Measurements from ENCODE around the gene DRAP1.
A peak's percentile ranks its signal among the peaks of the same experiment; 100 is the strongest.

The DRAP1 gene

DNA sequence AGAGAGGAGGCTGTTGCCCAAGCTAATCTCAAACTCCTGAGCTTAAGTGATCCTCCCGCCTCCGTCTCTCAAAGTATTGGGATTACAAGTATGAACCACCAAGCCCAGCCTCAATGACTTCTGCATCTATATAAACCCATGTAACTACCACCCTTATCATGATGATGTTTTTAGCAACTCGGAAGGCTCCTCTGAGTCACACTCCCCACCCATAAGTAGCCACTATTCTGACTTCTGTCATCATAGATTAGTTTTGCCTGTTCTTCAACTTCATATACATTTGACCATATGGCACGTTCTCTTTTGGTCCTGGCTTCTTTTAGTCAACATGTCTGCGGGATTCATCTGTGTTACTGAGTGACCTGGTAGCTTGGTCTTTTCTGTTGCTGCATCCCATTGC, 12.6 kb upstream of the DRAP1 start:
- DNase-seq, result no peak

DNA sequence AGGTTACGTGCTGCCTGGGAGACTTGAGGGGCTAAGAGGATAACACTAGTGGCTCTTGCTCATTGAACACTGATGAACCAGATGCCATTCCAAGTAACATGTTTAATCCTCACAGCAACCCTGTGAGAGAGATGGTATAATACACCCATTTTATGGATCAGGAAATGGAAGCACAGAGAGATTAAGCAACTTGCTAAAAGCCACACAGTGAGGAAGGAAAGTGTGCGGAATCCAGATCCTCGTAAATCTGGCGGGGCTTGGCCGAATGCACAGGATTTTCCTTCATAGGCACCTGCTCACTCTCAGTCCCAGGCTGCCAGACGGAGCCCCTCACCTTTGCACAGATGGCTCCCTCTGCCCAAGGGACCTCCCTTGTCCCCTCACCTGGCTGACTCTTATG, 11.3 kb upstream of the DRAP1 start:
- no peak for DNase-seq

DNA sequence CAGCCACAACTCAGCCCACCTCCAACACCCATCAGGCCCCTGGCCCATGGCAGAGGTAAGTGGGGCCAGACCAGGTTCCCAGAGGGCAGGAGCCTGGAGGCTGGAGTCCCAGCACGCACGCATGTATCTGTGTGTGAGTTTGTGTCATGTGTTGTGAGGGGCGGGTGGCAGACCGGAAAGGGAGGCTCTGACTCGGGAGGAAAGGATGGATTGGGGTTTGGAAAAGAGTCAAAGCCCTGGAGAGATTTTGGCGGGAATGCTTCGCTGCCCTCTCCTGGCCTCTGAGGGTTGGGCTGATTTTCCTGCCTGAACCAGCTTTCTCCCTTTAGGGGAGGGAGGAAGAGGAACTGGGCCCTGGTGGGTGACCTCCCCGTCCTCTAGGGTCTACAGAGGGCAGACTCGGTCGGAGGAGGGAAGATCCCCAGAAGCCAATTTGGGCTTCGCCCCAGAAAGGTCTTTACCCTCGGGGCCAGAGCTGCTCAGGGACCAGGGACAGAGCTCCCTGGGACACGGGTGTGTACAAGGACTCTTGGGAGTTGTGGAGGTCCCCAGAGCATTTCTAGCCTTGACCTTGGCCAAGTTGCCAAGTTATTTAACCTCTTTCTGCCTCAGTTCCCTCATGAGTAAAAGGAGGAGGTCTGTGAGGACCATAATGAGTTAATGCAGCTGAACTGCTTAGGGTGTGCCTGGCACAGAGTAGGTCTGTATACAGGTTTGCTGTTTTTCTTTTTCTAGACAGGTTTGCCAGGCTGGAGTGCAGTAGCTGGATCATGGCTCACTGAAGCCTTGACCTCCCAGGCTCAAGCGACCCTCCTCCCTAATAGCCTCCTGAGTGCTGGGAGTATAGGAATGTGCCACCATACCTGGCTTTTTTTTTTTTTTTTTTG, 7.3 kb upstream of the DRAP1 start:
- no peak for DNase-seq

DNA sequence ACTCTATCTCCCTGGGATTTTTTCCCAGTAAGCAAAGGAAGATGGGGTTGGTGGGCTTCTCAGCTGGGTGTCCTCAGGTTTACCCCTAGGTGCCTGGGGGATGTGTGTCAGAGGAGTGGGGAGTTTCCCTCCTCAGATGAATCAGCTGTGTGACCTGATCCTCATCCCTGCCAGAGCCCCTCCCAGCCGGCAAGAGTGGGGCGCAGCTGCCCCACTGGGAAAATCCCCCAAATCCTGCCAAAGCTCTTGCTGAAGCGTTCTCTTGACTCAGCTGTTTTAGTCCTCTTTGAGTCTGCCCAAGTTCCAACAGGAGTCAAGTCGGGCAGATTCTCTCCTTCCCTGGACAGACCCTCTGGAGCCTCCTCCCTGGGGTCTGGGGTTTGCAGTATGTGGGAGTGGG, 6.4 kb upstream of the DRAP1 start:
- DNase-seq, result no peak

DNA sequence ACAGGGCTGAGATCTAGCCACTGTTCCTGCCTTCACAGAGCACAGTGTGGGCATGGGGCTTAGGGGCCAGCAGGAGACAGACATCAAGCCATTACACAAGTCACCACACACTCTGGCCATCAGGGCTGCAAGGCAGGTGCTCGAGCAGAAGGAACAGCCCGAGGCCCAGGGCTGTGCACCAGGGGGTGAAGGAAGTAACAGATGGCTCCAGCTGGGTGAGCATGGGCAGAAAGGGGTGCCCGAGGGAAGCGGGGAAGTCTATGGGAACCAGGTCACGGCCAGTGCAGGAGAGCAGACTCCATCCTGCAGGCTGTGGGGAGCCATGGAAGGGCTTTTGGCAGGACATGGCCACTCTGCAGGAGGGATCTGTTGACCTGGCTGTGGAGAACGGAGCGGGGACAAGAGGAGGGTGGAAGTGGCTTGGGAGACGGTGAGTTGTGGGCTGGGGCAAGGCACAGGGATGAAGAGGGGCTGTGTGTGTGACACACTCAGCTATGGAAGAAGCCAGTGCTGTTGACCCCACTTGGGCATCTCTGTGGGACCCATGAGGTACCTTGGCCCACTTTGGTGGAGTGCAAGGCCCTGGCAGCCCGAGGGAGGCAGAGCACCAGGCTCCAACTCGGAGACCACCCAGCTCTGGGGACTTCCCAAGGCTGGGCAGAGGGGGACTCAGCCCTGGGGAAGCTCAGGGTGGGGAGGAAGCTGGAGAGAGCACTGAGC, 4.0 kb upstream of the DRAP1 start:
- DNase-seq, result no peak

DNA sequence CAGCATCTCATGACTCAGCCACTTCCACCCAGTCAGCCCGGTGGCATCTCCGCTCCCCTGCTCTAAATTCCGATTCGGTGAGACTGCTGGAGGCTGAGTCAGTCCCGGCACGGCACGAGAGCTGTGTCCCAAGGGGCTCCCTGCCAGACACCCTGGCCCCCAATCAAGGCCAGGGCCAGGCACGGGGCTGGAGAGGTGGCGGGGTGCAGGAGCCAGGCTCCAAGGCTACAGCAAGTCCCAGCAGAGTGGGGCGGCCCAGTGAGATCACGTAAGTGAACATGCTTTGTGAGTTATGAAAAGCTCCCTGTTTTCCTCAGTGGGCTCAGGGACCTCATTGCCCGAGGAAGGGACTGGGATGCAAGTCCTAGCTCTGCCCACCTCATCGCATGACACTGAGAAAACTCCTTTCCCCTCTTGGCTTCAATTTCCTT, 3.4 kb upstream of the DRAP1 start:
- DNase-seq, result no peak

DNA sequence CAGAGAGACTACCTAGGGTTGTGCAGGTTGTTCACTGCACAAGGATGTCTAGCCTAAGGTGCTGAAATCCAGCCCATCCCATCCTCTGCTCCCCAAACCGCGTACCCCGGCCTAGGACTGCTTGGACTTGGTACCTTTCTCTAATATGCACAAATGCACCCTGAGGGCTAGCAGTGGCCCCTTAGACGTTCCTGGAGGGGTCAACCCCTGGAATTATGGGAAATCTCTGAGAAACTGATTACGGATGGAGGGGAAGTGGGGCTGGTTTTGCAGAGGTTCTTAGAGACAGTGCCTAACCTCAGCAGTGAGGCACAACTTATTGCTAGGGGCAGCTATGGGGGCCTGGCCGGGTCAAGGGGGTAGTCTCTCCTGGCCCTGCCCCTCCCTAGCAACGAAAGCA, 2.8 kb upstream of the DRAP1 start:
- no peak for DNase-seq

DNA sequence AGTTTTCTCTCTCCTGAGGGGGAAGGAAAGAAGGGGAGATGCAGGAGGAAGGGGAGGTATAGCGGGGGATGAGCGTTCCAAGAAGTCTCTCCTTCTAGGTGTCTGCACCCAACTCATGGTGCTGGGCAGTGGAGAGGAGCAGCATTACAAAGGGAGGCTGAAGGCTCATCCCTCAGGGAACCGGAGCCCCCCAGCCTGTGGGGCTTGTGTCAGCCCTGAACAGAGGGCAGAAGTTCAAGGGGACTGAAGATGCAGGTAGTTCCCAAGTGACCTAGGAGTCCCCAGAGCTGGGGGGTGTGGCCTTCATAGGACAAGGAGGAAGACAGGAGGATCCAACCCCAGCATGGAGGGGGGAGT, 2.2 kb upstream of the DRAP1 start:
- no peak for DNase-seq

DNA sequence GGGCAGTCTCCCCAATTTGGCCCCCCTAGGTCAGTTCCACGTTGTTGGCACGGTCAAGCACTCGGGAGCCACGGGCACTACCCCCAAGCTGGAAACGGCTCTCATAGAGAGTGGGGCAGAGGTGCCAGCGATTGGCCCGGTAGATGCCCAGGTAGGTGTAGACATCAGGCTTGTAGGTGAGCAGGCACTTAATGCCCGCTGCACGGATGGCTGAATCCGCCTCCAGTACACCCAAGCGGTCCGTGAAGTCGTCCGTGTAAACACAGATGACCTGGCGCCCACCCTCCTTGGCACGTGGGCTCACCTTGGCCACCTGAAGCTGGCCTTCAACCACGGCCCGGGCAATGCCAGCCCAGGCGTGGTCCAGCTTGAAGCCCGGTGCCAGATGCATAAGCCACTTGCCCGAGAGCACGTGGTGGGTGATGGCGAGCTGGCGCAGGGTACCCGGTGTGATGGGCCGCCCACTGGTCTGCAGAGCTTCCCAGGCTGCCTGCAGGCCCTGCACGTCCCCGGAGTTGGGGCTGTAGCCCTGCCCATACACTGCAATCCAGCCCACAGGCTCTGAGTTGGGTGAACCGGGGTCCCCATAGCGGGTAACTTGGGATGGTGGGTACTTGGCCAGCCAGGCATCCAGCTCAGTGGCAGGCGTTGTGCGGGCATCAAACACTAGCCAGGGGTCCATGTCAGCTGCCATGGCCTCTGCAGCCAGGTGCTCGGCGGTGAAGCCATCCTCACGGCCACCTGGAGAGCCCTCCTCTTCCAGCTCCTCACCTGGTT, 1.6 kb upstream of the DRAP1 start:
- no peak for DNase-seq

DNA sequence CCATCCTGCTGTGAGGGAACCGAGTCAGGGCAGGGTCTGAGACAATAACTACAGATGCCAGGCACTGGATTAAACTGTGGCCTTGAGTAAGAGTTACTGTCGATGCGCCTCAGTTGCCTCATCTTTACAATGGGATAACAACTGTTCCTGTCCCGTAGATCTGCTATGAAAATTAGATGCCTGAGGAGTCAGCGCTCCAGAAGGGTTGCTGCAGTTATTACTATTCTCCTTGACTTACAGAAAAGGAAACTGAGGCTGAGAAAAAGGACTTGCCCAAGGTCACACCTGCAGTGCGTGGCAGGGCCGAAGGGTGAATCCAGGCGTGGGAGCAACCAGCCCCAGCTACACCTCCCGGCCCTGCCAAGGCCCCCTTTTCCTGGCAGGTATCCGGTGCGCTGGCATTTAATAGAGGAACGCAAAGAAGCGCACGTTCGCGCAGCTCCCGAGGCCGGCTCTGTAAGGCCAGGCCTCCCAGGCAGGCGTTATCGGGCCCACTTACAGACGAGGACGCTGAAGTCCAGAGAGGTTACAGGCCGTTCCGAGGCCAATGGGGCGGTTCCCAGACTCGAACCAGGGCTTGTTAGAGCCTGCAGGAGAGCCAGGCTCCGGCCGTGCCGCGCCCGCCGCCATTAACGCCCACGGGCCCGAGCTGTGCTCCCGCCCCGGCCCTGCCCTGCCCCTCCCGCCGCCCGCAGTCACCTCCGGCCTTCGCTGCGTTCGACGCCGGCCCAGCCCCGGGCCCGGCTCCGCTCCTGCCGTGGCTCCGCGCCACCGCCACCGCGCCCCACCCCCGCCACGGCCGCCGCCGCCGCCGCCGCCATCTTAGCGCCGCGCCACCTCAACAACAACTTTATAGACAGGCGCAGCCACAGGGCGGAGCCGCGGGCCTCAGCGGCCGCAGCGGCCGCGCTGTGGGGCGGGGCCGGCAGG, 750 bp upstream of the DRAP1 start, which contains the start of gene C11orf68:
Gene C11orf68 (minus strand): TSS at position 852 of the 930 bp plus-strand sequence. CDS start 31 bp downstream, at position 821.
- peak in 1 of 5 donors; percentile 46 for DNase-seq

DNA sequence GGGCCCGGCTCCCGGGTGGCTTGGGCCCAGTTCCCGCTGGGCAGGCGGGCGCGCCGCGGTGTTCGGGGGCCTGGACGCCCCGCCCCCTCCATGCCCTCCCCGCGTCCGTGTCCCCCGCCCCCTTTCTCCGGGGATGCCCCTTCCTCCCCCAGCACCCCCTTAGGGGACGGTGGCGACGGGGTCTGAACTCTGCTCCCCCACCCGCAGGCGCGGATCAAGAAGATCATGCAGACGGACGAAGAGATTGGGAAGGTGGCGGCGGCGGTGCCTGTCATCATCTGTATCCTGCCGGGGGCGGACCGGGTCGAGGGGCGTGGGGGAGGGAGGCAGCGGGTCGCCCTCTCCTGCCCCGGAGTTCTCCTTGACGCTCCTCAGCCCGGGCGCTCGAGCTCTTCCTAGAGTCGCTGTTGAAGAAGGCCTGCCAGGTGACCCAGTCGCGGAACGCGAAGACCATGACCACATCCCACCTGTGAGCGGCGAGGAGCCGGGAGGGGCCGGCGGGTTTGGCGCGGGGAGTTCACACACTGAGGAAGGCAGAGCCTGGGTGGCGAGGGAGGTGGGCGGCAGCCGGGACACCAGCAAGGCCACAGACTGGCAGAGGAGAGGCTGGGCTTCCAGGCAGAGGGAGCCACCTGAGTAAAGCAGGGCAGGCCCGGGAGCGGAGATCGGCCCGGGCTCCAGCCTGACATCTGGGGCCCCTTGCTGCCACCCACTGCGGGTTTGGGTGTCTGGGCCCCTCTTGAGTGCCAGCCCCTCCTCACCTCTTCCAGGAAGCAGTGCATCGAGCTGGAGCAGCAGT, 546 bp downstream of the DRAP1 start:
- peak in 3 of 5 donors; percentile 48 to 54 (median 54) for DNase-seq

DNA sequence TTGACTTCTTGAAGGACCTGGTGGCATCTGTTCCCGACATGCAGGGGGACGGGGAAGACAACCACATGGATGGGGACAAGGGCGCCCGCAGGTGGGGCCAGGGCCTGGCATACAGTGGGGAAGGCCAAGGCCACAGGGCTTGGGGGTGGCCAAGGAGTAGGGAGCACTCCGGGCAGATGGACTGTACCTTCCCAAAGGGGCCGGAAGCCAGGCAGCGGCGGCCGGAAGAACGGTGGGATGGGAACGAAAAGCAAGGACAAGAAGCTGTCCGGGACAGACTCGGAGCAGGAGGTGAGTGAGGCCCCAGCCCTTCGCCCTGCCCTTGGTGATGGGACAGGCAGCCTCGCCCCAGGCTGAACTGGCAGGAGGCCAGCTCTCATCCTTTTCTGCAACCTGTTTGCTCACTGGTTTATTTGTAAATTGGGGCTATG, 1.2 kb downstream of the DRAP1 start:
- no peak for DNase-seq

DNA sequence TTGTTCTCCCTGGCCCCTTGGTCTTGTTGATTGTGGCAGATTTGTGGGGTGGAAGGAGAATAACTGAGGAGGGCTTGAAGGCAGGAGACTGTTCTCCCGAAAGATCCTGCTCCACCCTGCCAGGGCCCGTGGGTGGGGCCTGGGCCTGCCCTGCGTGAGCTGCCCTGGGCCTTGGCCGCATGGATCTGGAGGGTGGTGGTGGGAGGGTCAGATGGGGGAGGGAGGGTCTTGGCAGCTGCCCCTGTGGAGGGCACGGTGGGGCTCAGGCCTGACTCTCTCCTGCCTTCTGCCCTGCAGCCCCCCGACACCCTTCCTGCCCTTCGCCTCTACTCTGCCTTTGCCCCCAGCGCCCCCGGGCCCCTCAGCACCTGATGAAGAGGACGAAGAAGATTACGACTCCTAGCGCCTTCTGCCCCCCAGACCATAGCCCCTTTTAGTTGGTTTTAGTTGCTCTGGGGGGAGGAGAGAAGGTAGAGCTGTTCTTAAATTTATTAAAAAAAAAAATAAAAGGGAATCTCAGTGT, 1.9 kb downstream of the DRAP1 start:
- DNase-seq, result no peak

DNA sequence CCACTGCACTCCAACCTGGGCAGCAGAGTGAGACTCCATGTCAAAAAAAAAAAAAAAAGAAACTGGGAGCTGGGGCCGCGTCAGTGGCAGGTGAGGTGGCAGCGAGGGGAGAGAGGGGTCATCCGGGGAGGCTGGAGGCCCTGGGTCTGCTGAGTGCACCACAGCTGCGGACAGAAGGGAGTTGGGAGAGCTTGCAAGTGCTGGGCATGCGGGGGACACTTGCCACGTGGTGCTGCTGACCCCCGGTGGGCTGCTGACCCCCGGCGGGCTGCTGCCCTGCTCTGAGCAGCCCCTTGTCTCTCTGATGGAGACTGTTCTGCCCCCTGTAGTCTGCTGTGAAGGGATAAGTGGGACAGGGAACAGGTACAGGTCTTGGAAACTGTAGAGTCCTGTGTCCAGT, 2.6 kb downstream of the DRAP1 start:
- DNase-seq, result no peak

DNA sequence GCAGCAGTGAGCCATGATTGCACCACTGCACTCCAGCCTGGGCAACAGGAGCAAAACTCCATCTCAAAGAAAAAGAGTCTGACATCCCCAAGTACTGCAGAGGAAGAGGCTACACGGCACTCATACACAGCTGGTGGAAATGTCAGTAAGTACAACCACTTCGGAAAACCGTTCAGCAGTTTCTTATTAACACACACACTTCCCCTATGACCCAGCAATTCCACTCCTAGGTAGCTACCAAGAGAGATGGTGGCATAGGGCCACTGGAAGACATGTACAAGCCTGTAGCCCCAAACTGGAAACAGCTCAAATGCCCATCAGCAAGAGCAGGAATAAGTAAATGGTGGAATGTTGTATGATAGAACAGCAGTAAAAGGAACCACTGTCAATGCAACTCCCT, 3.3 kb downstream of the DRAP1 start:
- DNase-seq, result no peak

DNA sequence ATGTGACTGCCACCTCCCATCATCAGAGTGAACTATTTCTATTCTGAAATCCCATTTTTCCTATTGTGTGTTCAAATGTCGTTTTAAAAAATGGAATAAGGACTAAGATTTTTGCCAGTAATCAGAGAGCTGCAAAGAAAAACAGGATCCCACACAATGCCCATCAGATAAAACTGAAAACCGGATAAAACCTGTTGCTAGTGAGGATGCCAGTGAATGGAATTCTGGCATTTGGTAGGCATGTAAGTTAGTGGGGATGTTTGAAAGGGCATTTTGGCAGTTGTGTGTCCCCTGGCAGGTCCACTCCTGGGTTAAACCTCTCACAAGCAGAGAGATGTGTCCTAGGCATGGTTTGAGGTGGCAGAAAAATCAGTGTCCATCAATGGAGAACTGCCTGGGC, 6.2 kb downstream of the DRAP1 start:
- no peak for DNase-seq

DNA sequence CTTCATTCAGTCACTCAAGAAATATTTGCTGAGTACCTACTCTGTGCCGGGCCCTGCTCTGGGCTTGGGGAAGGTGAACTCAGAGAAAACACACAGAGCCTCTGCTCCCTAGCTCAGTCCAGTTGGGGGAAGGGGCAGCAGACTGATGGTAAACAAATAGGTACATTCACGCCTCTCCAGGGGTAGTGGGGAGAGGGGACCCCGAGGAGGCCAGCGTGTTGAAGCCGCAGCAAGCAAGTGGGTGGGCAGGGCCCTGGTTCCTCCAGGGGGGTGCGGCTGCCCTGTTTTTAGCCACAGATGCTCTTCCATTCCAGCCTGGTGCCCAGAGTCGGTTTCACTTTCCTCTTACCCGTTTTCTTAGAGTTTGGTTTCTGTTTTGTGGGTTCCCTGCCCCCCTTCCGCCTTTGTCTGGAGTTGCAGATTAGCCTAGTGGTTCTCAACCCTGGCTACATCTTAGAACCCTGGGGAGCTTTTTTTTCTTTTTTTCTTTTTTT, 8.7 kb downstream of the DRAP1 start:
- DNase-seq, result peak; percentile 55 to 87 (median 72)

DNA sequence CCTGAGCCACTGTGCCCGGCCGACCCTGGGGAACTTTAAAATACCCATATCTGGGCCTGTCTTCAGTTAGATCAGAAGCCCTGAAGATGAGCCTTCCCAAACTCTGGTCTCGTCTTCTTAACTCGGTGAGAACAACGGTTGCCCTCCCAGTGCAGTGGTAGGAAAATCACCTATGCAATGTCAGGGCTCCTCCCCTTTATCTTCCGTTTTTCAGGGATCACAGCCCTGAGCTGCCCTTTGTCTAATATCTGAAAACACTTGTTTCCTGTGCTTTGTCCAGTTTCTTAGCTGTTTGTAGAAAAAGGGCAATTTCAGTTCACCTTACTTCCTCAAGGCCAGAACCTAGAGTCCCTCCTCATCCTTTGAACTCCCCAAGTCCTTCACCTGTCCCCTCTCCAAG, 9.4 kb downstream of the DRAP1 start:
- DNase-seq, result no peak

DNA sequence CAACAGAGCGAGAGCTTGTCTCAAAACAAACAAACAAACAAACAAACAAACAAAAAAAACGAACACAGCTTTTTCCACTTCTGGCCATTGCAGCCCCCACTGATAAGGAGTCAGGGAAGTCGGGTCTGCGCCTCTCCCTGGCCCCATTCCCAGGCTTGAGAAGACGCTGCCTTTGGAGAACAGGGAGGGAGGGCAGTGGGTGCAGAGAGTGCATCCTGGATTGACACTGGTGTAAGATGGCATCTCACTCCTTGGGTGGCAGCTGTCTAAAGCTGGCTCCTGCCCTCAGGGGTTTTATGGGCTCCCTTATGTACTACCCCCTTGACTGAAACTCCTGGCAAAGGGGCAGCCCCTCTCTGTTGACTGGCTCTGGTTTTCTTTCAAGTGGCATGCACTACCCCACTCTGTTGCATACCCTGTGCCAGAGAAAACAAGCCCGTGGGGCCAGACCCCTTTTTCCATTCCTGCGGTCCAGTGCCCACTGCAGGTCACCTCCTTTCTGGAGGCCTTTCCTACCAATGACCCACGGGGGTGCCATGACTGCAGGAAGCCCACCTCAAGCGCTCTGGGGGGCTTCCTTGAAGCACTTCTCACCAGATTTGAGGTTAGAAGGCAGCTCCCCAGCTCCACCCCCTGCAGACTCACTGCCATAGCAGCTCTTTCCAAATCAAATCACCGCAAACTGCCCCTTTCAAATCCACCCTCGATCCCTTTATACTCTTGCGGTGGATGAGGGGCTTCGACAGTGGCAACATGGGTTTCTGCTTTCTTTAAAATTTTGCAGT, 12.7 kb downstream of the DRAP1 start:
- no peak for DNase-seq

DNA sequence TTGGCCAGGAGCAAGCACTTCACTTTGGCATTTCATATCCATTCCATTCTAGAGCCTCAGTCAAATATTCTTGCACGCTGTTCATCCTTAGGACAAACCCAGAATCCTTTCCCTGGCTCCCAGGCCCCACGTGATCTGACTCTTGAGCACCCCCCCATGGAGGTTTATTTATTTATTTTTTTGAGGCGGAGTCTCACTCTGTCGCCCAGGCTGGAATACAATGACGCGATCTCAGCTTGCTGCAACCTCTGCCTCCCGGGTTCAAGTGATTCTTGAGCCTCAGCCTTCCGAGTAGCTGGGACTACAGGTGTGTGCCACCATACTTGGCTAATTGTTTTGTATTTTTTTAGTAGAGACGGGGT, 13.3 kb downstream of the DRAP1 start:
- no peak for DNase-seq
